ENCODE measurements around the gene SFPQ.

SFPQ gene

DNA sequence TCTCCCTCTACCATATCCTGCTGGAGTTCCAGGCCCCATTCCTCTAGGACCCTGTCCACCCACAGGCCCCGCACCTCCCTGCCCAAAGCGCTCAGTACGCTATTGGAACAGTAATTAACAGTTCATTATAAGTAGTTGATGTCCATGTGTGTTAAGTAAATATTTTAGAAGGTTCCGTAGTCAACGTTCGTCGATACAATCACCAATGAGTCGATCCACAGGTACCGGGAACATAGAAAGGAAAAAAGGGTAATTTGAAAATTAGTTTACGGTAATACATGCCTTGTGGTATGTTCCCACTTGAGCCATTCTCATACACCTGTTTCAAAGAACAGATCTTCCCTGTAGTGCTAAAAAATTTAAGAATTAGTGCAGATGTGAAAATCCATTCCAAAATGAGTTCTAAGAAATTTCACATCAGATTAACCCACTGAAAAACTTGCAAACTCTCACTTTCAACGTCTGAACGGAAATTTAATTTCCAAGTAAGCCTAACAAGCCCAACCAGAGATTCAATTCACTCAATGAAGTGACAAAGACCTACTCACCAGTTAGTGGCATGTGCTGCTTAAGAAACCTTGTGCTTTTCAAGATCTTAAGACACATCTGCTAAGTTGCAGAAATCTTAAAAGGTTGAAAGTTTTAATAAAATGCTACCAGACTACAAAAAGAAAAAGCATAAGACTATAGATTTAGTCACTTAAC lies 8.3 kb downstream of the SFPQ start:
- Histone ChIP-seq H3K9ac (ENCODE audit: low read depth, low read length) (no peak overlapping the region), H3K4me3 (ENCODE audit: low read length) (no peak overlapping the region), H3K4me1 (ENCODE audit: insufficient read depth, low read length) (0 out of 2 replicates have a peak, but pooled peaks cover 1% of the 10 kb centered on the region), H3K27ac (ENCODE audit: low read length) (no peak overlapping the region), H3K36me3 (ENCODE audit: insufficient read depth, low read depth, low read length) (peaks cover 100% of the 10 kb centered on the region), H3K9me3 (ENCODE audit: insufficient read depth, low read depth, low read length) (no peaks in the 10 kb centered on the region), H3K27me3 (ENCODE audit: insufficient read depth, low read length) (no peaks in the 10 kb centered on the region)

- Histone ChIP-seq H3K27me3 (ENCODE audit: insufficient read depth, low read length) (no peaks in the 10 kb centered on the region), H3K4me3 (ENCODE audit: low read length) (no peak overlapping the region), H3K36me3 (ENCODE audit: insufficient read depth, low read depth, low read length) (peaks cover 100% of the 10 kb centered on the region), H3K9me3 (ENCODE audit: insufficient read depth, low read depth, low read length) (no peaks in the 10 kb centered on the region), H3K27ac (ENCODE audit: low read length) (no peak overlapping the region), H3K4me1 (ENCODE audit: insufficient read depth, low read length) (peaks cover 2% of the 10 kb centered on the region; the same call in 1 of the 2 replicates), H3K9ac (ENCODE audit: low read depth, low read length) (no peak overlapping the region)
These were observed 11.0 kb downstream of the SFPQ start for GRCh38 chr1:35181790-35182455.

- Histone ChIP-seq H3K36me3 (ENCODE audit: insufficient read depth, low read depth, low read length) (peaks cover 100% of the 10 kb centered on the region), H3K9ac (ENCODE audit: low read depth, low read length) (no peak overlapping the region), H3K4me3 (ENCODE audit: low read length) (no peak overlapping the region), H3K4me1 (ENCODE audit: insufficient read depth, low read length) (peaks cover 2% of the 10 kb centered on the region; the same call in 1 of the 2 replicates), H3K9me3 (ENCODE audit: insufficient read depth, low read depth, low read length) (no peaks in the 10 kb centered on the region), H3K27me3 (ENCODE audit: insufficient read depth, low read length) (no peaks in the 10 kb centered on the region), H3K27ac (ENCODE audit: low read length) (no peak overlapping the region)
These were observed 12.1 kb downstream of the SFPQ start for GRCh38 chr1:35180776-35181374.

- no peak overlapping the region for H3K27ac ChIP-seq (ENCODE audit: low read length)
- no peak overlapping the region for H3K9ac ChIP-seq (ENCODE audit: low read depth, low read length)
- H3K36me3 ChIP-seq (ENCODE audit: insufficient read depth, low read depth, low read length): peaks cover 100% of the 10 kb centered on the region
- no peaks in the 10 kb centered on the region for H3K9me3 ChIP-seq (ENCODE audit: insufficient read depth, low read depth, low read length)
- no peaks in the 10 kb centered on the region for H3K27me3 ChIP-seq (ENCODE audit: insufficient read depth, low read length)
- peaks cover 2% of the 10 kb centered on the region; the same call in 1 of the 2 replicates for H3K4me1 ChIP-seq (ENCODE audit: insufficient read depth, low read length)
- no peak overlapping the region for H3K4me3 ChIP-seq (ENCODE audit: low read length)
These were observed 13.0 kb downstream of the SFPQ start for GRCh38 chr1:35179908-35180307.

GRCh38 chr1:35178874-35179380 lies 14.0 kb downstream of the SFPQ start:
- peaks cover 2% of the 10 kb centered on the region; the same call in 1 of the 2 replicates for H3K4me1 ChIP-seq (ENCODE audit: insufficient read depth, low read length)
- no peaks in the 10 kb centered on the region for H3K9me3 ChIP-seq (ENCODE audit: insufficient read depth, low read depth, low read length)
- peaks cover 90% of the 10 kb centered on the region for H3K36me3 ChIP-seq (ENCODE audit: insufficient read depth, low read depth, low read length)
- no peak overlapping the region for H3K9ac ChIP-seq (ENCODE audit: low read depth, low read length)
- H3K27ac ChIP-seq (ENCODE audit: low read length): no peak overlapping the region
- H3K4me3 ChIP-seq (ENCODE audit: low read length): no peak overlapping the region
- H3K27me3 ChIP-seq (ENCODE audit: insufficient read depth, low read length): no peaks in the 10 kb centered on the region

GRCh38 chr1:35178295-35178695 lies 14.7 kb downstream of the SFPQ start:
- H3K4me1 ChIP-seq (ENCODE audit: insufficient read depth, low read length): peaks cover 2% of the 10 kb centered on the region; the same call in 1 of the 2 replicates
- no peaks in the 10 kb centered on the region for H3K9me3 ChIP-seq (ENCODE audit: insufficient read depth, low read depth, low read length)
- peaks cover 84% of the 10 kb centered on the region for H3K36me3 ChIP-seq (ENCODE audit: insufficient read depth, low read depth, low read length)
- H3K9ac ChIP-seq (ENCODE audit: low read depth, low read length): no peak overlapping the region
- H3K4me3 ChIP-seq (ENCODE audit: low read length): no peak overlapping the region
- H3K27ac ChIP-seq (ENCODE audit: low read length): no peak overlapping the region
- no peaks in the 10 kb centered on the region for H3K27me3 ChIP-seq (ENCODE audit: insufficient read depth, low read length)

GRCh38 chr1:35177237-35177786 lies 15.6 kb downstream of the SFPQ start:
- H3K4me1 ChIP-seq (ENCODE audit: insufficient read depth, low read length): peaks cover 2% of the 10 kb centered on the region; the same call in 1 of the 2 replicates
- H3K9ac ChIP-seq (ENCODE audit: low read depth, low read length): no peak overlapping the region
- H3K36me3 ChIP-seq (ENCODE audit: insufficient read depth, low read depth, low read length): peaks cover 74% of the 10 kb centered on the region
- no peaks in the 10 kb centered on the region for H3K9me3 ChIP-seq (ENCODE audit: insufficient read depth, low read depth, low read length)
- H3K27me3 ChIP-seq (ENCODE audit: insufficient read depth, low read length): no peaks in the 10 kb centered on the region
- H3K4me3 ChIP-seq (ENCODE audit: low read length): no peak overlapping the region
- no peak overlapping the region for H3K27ac ChIP-seq (ENCODE audit: low read length)

GRCh38 chr1:35175602-35176001 lies 17.3 kb downstream of the SFPQ start:
- H3K27me3 ChIP-seq (ENCODE audit: insufficient read depth, low read length): no peaks in the 10 kb centered on the region
- H3K27ac ChIP-seq (ENCODE audit: low read length): no peak overlapping the region
- H3K9ac ChIP-seq (ENCODE audit: low read depth, low read length): no peak overlapping the region
- H3K4me1 ChIP-seq (ENCODE audit: insufficient read depth, low read length): peaks cover 2% of the 10 kb centered on the region; the same call in 1 of the 2 replicates
- no peak overlapping the region for H3K4me3 ChIP-seq (ENCODE audit: low read length)
- peaks cover 57% of the 10 kb centered on the region for H3K36me3 ChIP-seq (ENCODE audit: insufficient read depth, low read depth, low read length)
- H3K9me3 ChIP-seq (ENCODE audit: insufficient read depth, low read depth, low read length): no peaks in the 10 kb centered on the region

GRCh38 chr1:35175098-35175576 lies 17.8 kb downstream of the SFPQ start:
- Histone ChIP-seq H3K27me3 (ENCODE audit: insufficient read depth, low read length) (no peaks in the 10 kb centered on the region), H3K4me1 (ENCODE audit: insufficient read depth, low read length) (peaks cover 2% of the 10 kb centered on the region; the same call in 1 of the 2 replicates), H3K27ac (ENCODE audit: low read length) (no peak overlapping the region), H3K4me3 (ENCODE audit: low read length) (no peak overlapping the region), H3K9ac (ENCODE audit: low read depth, low read length) (no peak overlapping the region), H3K9me3 (ENCODE audit: insufficient read depth, low read depth, low read length) (no peaks in the 10 kb centered on the region), H3K36me3 (ENCODE audit: insufficient read depth, low read depth, low read length) (peaks cover 52% of the 10 kb centered on the region)

DNA sequence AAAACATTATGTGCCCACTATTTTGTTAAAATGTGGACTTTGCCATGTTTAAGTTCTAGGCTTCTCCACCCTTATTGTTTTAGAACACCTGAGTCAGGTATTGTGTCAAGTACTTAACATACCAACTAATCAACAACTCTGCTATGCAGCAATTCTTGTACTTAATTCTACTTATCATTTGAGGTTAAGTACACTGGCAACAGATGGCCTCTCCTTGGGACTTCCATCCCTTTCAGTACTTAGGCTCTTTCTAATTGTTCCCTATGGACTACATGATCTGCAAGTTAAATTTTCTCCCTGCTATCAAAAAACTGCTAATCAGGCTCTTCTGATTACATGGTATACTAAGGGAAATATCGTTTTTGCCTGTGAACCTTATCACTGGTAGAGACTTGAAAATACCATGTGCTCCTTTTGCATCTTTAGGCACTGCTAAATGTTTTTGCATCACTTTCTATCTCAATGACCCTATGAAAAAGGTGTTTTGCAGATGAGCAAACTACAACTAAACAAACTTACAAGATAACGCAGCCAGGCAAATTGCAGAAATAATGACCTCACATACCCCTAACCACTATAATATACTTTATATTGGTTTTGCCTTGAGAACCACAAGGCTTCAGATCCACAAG lies 18.9 kb downstream of the SFPQ start:
- no peak overlapping the region for H3K4me3 ChIP-seq (ENCODE audit: low read length)
- H3K36me3 ChIP-seq (ENCODE audit: insufficient read depth, low read depth, low read length): peaks cover 41% of the 10 kb centered on the region
- H3K27ac ChIP-seq (ENCODE audit: low read length): no peak overlapping the region

GRCh38 chr1:35173491-35173890 lies 19.5 kb downstream of the SFPQ start:
- Histone ChIP-seq H3K36me3 (ENCODE audit: insufficient read depth, low read depth, low read length) (peaks cover 36% of the 10 kb centered on the region), H3K4me1 (ENCODE audit: insufficient read depth, low read length) (no peaks in the 10 kb centered on the region), H3K27me3 (ENCODE audit: insufficient read depth, low read length) (no peaks in the 10 kb centered on the region), H3K9me3 (ENCODE audit: insufficient read depth, low read depth, low read length) (no peaks in the 10 kb centered on the region), H3K27ac (ENCODE audit: low read length) (no peak overlapping the region), H3K4me3 (ENCODE audit: low read length) (no peak overlapping the region), H3K9ac (ENCODE audit: low read depth, low read length) (no peak overlapping the region)

More for the DNA sequence above, 18.9 kb downstream of the SFPQ start:
- no peak overlapping the region for H3K9ac ChIP-seq (ENCODE audit: low read depth, low read length)
- H3K9me3 ChIP-seq (ENCODE audit: insufficient read depth, low read depth, low read length): no peaks in the 10 kb centered on the region
- H3K4me1 ChIP-seq (ENCODE audit: insufficient read depth, low read length): peaks cover under 1% of the 10 kb centered on the region; the same call in 1 of the 2 replicates
- H3K27me3 ChIP-seq (ENCODE audit: insufficient read depth, low read length): no peaks in the 10 kb centered on the region

Data from iPS-20b (cell line).